DND-41 (cell line): Measurements from ENCODE around the gene TMEM182.

ENCODE experiments used
- EZH2 ChIP-seq: IDR thresholded peaks from 3 replicates; pipeline ENCODE4 v1.6.1; 2012; ENCODE audit warnings: borderline replicate concordance, low read depth, mild to moderate bottlenecking, moderate library complexity, low read length, inconsistent platforms; ENCODE audit not compliant: severe bottlenecking
- TF ChIP-seq, protein P1 (sequence below): IDR thresholded peaks from 2 replicates; pipeline ENCODE4 v1.5.1; 2012; ENCODE audit warnings: borderline replicate concordance, low read length, moderate library complexity, mild to moderate bottlenecking; ENCODE audit not compliant: poor library complexity, severe bottlenecking; ENCODE audit errors: extremely low read depth

DNA sequence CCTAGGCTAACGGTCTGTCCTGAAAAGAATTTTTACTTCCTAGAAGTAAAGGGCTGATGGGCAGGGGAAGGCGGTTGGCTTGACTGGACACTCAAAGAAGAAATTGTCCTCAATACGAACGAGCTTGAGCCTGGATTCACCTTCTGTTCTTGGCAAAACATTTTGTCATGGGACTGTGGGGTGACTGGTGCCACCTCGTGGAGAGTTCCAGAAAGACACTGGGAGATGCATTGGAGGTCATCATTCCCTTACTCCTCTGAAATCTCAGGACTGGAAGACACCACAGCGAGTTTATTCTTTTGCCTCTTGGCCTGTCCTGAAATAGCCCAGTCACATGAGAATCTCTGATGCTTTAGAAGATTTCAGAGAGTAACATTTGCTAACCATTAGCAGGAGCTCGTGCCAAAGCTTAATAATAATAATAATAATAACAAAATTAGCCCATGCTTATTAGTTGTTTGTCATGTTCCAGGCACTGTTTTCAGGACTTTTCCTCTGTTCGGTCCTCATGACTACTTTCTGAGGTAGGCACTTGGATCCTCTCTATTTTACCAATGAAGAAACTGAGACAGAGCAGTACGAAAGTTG is 44.5 kb downstream of the TMEM182 start:
- TF ChIP-seq, protein P1, sequence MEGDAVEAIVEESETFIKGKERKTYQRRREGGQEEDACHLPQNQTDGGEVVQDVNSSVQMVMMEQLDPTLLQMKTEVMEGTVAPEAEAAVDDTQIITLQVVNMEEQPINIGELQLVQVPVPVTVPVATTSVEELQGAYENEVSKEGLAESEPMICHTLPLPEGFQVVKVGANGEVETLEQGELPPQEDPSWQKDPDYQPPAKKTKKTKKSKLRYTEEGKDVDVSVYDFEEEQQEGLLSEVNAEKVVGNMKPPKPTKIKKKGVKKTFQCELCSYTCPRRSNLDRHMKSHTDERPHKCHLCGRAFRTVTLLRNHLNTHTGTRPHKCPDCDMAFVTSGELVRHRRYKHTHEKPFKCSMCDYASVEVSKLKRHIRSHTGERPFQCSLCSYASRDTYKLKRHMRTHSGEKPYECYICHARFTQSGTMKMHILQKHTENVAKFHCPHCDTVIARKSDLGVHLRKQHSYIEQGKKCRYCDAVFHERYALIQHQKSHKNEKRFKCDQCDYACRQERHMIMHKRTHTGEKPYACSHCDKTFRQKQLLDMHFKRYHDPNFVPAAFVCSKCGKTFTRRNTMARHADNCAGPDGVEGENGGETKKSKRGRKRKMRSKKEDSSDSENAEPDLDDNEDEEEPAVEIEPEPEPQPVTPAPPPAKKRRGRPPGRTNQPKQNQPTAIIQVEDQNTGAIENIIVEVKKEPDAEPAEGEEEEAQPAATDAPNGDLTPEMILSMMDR = peak; percentile 85
- no peak for TF ChIP-seq EZH2
